Ishikawa (cell line): ENCODE data around the gene RAB3IL1.

Experiments used
- CEBPB ChIP-seq: IDR thresholded peaks from 2 replicates; pipeline ENCODE4 v1.6.1; 2012
- CREB1 ChIP-seq: IDR thresholded peaks from 2 replicates; pipeline ENCODE4 v1.6.1; 2012; ENCODE audit warnings: low read depth
- EGR1 ChIP-seq: IDR thresholded peaks from 2 replicates; pipeline ENCODE4 v1.6.1; 2012
- EP300 ChIP-seq: IDR thresholded peaks from 2 replicates; pipeline ENCODE4 v1.6.1; 2012; ENCODE audit warnings: borderline replicate concordance
- FOXM1 ChIP-seq: IDR thresholded peaks from 2 replicates; pipeline ENCODE4 v1.6.1; 2012; ENCODE audit warnings: low read depth, borderline replicate concordance
- NFIC ChIP-seq: IDR thresholded peaks from 2 replicates; pipeline ENCODE4 v1.6.1; 2012
- RAD21 ChIP-seq: IDR thresholded peaks from 2 replicates; pipeline ENCODE4 v1.6.1; 2012; ENCODE audit warnings: low read depth
- TAF1 ChIP-seq: IDR thresholded peaks from 2 replicates; pipeline ENCODE4 v1.6.1; 2012; ENCODE audit warnings: low read depth, mild to moderate bottlenecking
- TCF12 ChIP-seq: IDR thresholded peaks from 2 replicates; pipeline ENCODE4 v1.6.1; 2012; ENCODE audit warnings: low read depth
- TEAD4 ChIP-seq: IDR thresholded peaks from 2 replicates; pipeline ENCODE4 v1.6.1; 2012
- YY1 ChIP-seq: IDR thresholded peaks from 2 replicates; pipeline ENCODE4 v1.6.1; 2012; ENCODE audit warnings: low read depth
- ZBTB7A ChIP-seq: IDR thresholded peaks from 2 replicates; pipeline ENCODE4 v1.6.1; 2012; ENCODE audit warnings: low read depth
- TF ChIP-seq, protein P1 (sequence below): IDR thresholded peaks from 2 replicates; pipeline ENCODE4 v1.6.1; 2012
- TF ChIP-seq, protein P2 (sequence below): IDR thresholded peaks from 2 replicates; pipeline ENCODE4 v1.6.1; 2012
- TF ChIP-seq, protein P3 (sequence below): IDR thresholded peaks from 2 replicates; pipeline ENCODE4 v1.6.1; 2012; ENCODE audit warnings: low read depth, mild to moderate bottlenecking

RAB3IL1 gene

GRCh38 chr11:61899146-61899841 lies 18.1 kb downstream of the RAB3IL1 start:
- TF ChIP-seq CREB1 (no peak), ZBTB7A (peak; percentile 39; the same call in 1 of the 2 replicates), RAD21 (peak; percentile 89), EGR1 (no peak), EP300 (no peak), YY1 (0 out of 2 replicates have a peak, but pooled peaks have one; percentile 26), CEBPB (no peak)

- TF ChIP-seq, protein P1, sequence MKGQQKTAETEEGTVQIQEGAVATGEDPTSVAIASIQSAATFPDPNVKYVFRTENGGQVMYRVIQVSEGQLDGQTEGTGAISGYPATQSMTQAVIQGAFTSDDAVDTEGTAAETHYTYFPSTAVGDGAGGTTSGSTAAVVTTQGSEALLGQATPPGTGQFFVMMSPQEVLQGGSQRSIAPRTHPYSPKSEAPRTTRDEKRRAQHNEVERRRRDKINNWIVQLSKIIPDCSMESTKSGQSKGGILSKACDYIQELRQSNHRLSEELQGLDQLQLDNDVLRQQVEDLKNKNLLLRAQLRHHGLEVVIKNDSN: no peak
- no peak for TF ChIP-seq YY1
- no peak for TF ChIP-seq FOXM1
- no peak for TF ChIP-seq TCF12
- no peak for TF ChIP-seq CREB1
These were observed 19.2 kb downstream of the RAB3IL1 start for GRCh38 chr11:61898247-61898582.

GRCh38 chr11:61897387-61898246 lies 19.7 kb downstream of the RAB3IL1 start:
- TF ChIP-seq RAD21: peak; percentile 93
- TF ChIP-seq, protein P1: no peak

DNA sequence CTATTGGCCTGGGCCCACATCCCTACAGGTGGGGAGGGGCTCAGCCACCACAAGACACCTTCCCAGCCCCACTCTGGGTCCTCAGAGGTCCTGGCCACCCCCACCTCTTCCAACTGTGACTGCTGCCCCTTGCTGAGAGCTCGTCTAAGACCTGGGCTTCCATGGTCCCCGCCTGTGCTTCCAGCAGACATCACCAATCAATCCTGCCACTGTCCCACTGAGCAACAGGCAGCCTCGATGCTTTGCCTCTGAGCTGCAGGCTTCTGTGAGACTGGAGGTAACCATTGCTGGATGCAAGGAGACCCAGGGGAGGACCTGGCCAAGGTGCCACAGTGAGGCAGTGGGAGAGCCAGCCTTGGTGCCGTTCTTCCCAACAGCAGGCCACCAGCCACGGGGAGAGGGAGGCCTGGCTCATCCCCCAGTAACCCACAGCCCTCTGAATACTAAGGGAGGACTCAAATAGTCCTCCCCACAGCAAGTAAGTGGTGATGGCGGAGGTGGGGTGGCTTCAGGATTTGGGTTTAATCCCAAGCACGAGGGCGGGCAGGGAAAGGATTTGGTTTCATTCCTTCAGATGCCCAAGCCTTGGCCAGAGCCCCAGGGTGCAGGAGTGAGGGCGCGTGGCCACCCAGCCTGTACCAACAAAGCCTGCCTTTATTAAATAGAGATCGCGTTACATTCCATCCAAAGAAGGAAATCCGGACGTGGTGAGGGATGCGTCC lies 20.5 kb downstream of the RAB3IL1 start:
- TF ChIP-seq ZBTB7A (no peak), NFIC (peak; percentile 40; the same call in 1 of the 2 replicates), TAF1 (no peak), CEBPB (no peak), EGR1 (no peak), CREB1 (no peak), FOXM1 (no peak), TCF12 (no peak), TEAD4 (no peak), RAD21 (no peak), EP300 (no peak), YY1 (no peak)
- TF ChIP-seq, protein P2, sequence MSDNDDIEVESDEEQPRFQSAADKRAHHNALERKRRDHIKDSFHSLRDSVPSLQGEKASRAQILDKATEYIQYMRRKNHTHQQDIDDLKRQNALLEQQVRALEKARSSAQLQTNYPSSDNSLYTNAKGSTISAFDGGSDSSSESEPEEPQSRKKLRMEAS: peak; percentile 42
- TF ChIP-seq, protein P3, sequence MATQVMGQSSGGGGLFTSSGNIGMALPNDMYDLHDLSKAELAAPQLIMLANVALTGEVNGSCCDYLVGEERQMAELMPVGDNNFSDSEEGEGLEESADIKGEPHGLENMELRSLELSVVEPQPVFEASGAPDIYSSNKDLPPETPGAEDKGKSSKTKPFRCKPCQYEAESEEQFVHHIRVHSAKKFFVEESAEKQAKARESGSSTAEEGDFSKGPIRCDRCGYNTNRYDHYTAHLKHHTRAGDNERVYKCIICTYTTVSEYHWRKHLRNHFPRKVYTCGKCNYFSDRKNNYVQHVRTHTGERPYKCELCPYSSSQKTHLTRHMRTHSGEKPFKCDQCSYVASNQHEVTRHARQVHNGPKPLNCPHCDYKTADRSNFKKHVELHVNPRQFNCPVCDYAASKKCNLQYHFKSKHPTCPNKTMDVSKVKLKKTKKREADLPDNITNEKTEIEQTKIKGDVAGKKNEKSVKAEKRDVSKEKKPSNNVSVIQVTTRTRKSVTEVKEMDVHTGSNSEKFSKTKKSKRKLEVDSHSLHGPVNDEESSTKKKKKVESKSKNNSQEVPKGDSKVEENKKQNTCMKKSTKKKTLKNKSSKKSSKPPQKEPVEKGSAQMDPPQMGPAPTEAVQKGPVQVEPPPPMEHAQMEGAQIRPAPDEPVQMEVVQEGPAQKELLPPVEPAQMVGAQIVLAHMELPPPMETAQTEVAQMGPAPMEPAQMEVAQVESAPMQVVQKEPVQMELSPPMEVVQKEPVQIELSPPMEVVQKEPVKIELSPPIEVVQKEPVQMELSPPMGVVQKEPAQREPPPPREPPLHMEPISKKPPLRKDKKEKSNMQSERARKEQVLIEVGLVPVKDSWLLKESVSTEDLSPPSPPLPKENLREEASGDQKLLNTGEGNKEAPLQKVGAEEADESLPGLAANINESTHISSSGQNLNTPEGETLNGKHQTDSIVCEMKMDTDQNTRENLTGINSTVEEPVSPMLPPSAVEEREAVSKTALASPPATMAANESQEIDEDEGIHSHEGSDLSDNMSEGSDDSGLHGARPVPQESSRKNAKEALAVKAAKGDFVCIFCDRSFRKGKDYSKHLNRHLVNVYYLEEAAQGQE: no peak
- TF ChIP-seq, protein P1: no peak

DNA sequence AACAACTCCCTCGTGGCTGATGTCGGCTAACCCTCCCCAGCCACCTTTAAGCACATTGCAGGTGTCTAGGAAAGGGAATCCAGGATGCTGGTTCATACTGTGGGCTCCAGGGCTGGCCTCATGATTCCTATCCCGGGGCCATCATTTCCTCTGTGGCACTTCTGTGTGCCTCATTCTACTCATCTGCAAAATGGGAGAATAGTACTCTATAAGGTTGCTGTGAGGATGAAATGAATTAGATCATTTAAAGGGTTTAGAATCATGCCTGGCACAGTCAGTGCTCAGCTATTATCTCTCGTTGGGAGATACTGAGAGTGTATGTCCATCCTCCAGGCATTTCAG lies 21.7 kb downstream of the RAB3IL1 start:
- TF ChIP-seq YY1: no peak
- no peak for TF ChIP-seq FOXM1
- TF ChIP-seq, protein P1: no peak
- TF ChIP-seq TEAD4: no peak

GRCh38 chr11:61895046-61895717 lies 22.2 kb downstream of the RAB3IL1 start:
- TF ChIP-seq YY1 (no peak), TEAD4 (no peak), EGR1 (no peak), CEBPB (no peak)

DNA sequence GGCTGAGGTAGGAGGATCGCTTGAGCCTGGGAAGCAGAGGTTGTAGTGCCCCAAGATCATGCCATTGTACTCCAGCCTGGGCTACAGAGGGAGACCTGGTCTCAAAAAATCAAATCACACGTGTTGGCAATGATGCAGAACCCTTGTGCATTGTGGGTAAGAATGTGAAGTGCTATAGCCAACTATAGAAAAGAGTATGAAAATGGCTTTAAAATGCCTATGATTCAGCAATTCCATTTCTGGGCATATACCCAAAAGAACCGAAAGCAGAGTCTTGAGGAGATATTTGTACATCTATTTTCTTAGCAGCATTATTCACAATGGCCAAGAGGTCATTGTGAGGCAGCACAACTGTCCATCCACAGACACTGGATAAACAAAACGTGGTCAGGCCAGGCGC lies 23.4 kb downstream of the RAB3IL1 start:
- TF ChIP-seq CREB1: no peak
